SH-SY5Y (cell line): ENCODE measurements around the gene ATG14.

ENCODE experiments used
- GATA2 ChIP-seq: IDR thresholded peaks from 2 replicates; pipeline ENCODE4 v1.6.1; 2011; ENCODE audit warnings: mild to moderate bottlenecking, low read depth, low read length
- GATA3 ChIP-seq: IDR thresholded peaks from 2 replicates; pipeline ENCODE4 v1.6.1; 2011; ENCODE audit warnings: low read depth, mild to moderate bottlenecking, low read length, moderate library complexity

The ATG14 gene

DNA sequence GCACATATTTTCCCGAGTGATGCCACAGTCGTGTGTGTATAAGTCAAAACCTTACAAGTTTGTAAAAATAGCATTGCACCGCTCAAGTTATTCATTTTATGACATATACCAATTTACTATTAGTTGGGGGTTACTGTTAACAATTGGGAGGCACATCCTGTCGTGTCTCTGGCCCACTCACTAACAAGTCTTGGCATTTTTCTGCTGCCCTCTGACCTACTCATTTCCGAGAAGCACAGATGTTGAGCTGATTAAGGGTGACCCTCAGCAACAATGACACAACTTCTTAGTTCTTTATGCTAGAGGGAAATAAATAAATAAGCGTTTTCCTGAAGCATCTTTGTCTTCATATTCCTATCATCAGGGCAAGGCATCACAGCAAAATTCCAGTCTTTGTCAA is 6.8 kb upstream of the ATG14 start:
- no peak for TF ChIP-seq GATA3
- TF ChIP-seq GATA2: no peak

DNA sequence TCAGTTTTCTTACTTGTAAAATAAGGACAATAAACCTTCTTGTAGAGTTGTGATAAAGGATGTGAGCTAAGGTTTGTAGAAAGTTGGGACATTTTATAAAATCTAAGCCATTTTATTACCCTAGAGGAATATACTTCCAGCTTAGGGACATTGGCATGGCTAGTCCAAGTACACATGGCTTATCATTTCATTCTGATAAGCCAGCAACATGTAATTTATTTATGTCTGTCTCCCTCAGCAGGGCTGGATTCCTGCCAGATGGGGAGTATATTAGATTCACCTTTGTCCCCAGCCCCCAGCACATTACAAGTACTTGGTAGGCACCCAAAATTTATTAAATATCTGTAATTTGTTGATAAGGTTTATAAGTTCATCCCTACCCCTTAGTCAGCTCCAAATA is 6.3 kb upstream of the ATG14 start:
- TF ChIP-seq GATA3: no peak
- no peak for TF ChIP-seq GATA2

DNA sequence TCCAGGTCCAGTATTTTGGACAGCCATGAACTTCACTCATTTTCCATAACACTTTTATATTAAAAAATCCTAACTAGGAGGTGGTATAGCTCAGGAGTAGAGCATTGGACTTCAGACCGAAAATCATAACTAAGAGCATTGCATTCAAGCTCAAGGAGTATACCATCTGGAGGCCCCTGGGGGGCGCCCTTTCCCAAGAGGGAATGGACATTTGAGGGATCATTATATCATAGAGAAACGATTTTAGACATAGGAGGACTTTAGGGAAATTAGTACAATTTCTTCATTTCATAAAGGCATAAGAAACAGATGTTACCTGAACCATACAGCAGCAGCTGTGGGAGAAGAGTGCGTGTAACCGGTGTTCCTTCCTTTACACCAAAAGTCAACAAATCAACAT is 5.2 kb upstream of the ATG14 start:
- no peak for TF ChIP-seq GATA3
- TF ChIP-seq GATA2: no peak

DNA sequence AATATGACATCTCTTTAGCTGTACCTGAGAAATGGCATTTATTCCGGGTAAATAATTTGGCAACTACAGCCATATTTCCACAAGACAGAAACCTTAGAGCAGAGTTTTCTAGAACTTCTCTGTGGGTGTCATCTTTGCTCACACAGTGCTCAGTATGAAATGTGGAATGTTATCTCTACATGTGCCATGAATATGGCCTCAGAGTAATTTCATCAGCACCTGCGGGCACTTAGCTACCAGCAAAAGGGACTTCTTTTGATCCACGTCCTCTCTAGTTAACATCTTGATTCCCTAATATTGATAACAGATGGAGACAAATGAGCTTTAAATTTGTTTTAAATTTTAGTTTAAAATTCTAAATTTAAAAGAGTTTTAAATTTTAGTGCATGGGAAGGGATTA is 2.9 kb upstream of the ATG14 start:
- TF ChIP-seq GATA2: no peak
- TF ChIP-seq GATA3: no peak

DNA sequence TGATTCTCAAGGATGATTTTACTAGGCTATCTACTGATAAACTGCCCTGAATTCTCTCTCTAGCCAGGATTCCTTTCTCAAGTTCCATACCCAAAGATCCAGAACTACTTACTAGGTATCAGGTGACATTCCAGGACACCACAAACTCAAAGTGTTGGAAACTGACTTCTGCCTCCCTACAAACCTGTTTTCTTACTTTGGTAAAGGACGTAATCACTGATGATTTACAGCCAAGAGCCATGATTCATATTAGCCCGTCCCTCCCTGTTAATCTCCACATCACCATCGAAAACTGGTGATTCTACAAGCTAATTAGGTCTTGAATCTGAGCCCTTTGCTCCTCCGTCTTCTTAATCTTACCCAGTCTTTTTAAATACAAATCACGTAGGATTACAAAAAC is 1.0 kb upstream of the ATG14 start:
- TF ChIP-seq GATA3 (no peak), GATA2 (no peak)

DNA sequence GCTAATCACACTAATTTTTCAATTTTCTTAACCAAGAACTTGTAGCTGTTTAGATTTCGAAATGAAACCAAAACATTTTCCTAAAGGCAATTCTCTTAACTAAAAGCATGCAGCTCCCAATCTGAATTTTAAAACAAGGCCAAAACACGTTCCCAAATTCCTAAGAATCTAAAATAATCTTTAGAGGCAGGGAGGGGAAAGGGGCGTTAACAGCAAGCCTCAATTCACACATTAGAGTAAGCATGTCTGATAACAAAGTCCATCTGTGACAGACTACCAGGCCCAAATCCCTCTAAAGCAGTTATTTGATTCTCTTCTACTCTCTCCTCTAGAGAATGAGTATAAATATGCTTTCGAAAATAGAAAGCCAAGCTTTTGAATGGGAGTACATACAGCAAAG is 754 bp downstream of the ATG14 start:
- no peak for TF ChIP-seq GATA3
- TF ChIP-seq GATA2: no peak

DNA sequence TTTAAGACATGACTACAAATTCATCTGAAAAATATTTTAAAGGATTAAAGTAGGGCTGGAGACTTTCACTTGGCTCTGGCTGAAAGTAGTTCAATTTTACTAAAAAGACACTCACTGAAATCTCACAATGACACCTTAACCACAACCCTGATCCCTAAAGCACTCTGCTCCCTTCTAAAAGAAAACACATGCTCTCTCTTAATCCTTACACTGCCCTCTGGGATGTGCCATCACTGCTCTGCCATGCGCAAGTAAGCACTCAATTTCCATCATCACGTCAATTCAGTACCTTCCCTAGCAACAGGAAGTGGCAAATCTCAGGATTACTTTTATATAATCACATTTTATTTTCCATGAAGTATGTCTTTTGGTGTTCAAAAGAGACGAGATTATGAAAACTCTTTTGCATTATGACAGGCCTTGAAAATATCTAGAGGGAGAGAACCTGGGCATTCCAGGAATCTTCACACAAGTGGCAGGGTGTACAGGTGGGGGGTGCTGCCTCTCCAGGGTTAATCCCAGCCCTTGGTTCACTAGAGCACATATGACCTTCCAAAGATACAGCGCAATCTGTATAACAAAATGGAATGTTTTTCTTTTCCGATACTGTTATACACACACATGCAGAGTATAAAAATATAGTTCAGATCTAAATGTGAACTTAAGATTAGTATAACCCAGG is 7.3 kb downstream of the ATG14 start:
- TF ChIP-seq GATA2 (no peak), GATA3 (no peak)

DNA sequence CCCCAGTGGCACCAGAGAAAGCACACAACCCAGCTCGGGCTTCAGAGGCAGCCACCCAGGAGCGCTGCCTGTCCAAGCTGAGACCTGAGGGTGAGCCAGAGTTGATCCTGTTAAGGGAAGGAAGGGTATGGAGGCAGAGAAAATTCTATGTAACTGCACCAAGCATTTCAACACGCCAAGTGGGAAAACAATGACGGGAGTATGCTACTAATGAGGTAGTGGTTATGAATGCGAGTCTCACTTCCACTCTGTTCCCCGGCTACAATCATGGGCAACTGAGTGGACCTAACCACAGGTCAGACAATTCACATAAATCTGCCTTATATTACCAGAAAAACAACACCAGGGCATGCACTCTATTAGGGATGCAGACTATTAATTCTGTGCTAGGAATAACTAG is 9.9 kb downstream of the ATG14 start:
- TF ChIP-seq GATA2 (no peak), GATA3 (no peak)

DNA sequence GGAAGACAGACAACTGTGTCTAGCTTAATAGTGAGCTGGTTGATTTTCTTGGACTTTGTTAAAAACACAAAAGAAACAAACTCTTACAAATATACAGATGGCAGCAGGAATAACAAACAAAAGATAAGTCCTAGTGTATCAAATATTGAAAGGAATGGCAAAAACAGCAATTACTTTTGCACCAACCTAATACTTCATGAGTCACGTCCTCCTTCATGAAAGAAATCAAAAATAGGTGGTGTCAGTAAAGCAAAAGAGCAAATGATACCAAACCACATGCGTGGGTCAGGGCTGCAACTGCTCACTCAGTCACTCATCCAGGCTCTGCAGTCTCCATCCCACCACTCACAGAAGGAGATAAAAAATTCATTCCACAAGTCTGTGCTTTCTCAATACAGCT is 11.8 kb downstream of the ATG14 start:
- no peak for TF ChIP-seq GATA3

DNA sequence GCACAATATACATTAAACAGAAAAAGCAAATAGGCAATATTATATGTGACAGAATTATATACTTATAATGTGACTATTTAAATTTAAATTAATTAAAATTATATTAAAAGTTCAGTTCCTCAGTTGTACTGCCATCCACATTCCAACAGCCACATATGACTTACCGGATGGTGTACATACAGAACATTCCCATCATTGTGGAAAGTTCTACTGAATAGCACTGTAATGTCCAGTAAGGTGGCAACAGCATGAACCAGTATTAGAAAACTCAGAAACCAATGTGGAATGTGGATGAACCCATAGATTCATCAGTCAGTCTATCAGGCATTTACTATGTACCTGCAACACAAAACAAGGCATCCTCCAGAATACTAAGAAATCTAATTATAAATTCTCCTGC is 12.4 kb downstream of the ATG14 start:
- TF ChIP-seq GATA3: no peak
- TF ChIP-seq GATA2: no peak

DNA sequence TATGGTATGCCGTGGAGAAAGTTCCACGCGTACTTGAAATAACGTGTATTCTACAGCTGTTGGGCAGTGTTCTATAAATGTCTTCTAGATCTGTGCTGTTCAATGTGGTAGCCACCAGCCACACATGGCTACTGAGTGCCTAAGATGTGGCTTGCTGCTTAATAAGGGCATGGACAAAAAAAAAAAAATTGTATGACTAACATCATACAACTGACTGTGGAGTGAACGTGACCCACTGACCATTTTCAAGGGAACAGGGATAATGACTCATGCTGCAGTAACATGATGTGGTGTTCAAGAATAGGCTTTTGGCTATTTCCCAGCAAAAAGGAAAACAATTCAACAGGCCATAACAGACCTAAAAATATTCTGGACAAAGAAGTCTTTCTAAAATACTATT is 13.0 kb downstream of the ATG14 start:
- TF ChIP-seq GATA3 (no peak), GATA2 (no peak)

DNA sequence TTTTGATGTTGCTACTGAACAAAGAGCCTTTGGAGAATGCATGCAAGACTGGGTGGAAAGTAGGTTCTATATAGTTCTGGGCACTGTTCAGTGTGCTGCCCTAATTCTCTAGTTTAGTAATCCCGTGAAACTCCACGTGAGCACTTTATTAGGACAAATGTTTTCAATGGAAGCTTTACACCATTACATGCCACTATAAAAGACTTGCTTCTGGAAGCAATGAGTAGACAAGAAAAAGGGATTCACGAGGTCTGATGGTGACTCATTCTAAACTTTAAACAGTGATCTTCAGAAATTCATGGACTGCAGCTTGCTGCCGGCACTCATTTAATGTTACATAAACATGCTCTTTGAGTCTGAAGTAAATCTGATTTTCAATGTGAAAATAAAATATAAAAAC is 22.3 kb downstream of the ATG14 start:
- no peak for TF ChIP-seq GATA3
- no peak for TF ChIP-seq GATA2

DNA sequence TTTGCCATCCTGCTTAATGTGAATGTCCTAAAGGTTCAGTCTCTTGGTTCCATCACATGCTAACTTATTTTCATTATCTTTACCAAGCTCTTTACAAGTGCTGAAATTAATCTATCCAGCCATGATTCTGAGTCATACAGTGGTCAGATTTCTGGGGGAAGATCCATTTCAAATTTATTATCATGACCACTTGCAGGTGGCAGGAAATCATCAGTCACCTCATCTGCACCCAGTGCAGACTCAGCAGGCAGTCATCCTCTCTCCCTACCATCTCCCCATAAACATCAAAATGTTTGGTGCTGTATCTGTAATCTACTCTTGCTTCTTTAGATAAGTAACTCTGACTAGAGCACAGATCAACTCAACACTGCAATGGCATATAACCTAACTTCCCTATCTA is 23.5 kb downstream of the ATG14 start:
- no peak for TF ChIP-seq GATA3
- TF ChIP-seq GATA2: no peak

DNA sequence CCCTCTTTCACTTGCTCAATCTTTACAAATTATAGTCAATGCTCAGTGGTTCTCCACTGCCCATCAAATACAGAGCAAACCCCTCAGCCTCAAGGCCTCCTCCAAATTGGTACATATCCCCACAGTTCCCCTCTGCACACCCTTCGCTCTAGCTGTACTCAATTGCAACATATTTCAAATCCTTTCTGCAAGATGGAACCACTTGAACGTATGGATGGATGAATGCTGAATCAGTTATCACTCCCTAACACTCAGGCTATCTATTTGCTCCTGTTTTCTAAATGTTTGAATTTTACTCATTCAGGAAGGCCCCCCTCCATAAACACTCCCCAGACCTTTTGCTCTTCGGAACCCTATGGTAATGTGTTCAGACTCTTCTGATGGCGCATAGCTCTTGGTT is 24.5 kb downstream of the ATG14 start:
- no peak for TF ChIP-seq GATA2
- no peak for TF ChIP-seq GATA3

DNA sequence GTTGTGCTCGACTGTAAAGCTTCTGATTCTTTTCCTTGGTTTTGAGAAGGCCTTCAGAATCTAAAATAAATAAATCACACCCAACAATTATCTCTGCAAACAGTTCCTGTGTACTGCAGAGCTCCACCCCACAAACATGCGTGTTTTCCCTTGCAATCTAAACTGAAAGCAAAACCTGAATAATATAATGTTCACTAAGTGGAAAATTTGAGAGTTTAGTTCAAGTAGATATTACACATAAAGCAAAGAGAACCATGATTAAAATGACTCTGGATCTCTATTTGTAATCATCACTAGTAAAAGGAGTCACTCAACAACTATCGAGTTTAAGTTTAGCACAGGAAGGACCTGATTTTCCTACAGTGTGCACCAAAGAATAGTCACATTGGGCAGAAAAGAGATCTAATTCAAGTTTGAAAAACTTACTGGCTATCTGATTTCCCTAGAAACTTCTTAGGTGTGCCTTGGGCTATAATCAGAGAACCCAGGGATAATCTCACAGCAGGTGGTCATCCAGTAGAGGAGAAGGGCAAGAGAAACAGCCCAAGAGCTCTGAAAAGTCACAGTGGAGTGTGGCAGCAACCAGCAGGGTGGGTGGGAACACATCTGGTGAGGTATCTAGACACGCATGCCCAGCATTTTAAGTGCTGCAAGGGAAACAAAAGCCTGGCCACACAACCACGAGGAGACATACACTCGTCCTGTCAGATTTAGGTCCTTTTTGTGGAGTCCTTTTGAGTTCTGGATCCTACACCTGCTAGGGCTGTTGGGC is 25.4 kb downstream of the ATG14 start:
- TF ChIP-seq GATA3 (no peak), GATA2 (no peak)
